Measurements from ENCODE around the gene STON2.

- no peak for TF ChIP-seq CTCF (IDR thresholded peaks at IDR 0.05)
- no peak for TF ChIP-seq POLR2A (IDR thresholded peaks at IDR 0.05)
Observed at GRCh38 chr14:81382517-81383225, 17.5 kb downstream of the STON2 start.

Data from body of pancreas (tissue), 4 donors.